Endodermal cell (in vitro differentiated cells): ENCODE results near the gene RTL1. TPM values are rescaled to one million over a fixed set of nuclear protein-coding genes. Genes with fewer than 3 reads are reported as not detected.

Source experiments
- DNase-seq: peaks from one replicate; pipeline ENCODE4 v3.0.0-alpha.2; 2017
- H3K27ac ChIP-seq: 2 replicates; pipeline ENCODE4 v1.5.1; 2013; ENCODE audit warnings: mild to moderate bottlenecking, low read depth, low read length, moderate library complexity
- H3K27me3 ChIP-seq: 2 replicates; pipeline ENCODE4 v1.6.1; 2013; ENCODE audit warnings: mild to moderate bottlenecking, low read length, moderate library complexity; ENCODE audit not compliant: insufficient read depth, control insufficient read depth, poor library complexity, severe bottlenecking
- H3K36me3 ChIP-seq: 2 replicates; pipeline ENCODE4 v1.7.0; 2013; ENCODE audit warnings: mild to moderate bottlenecking, low read length, moderate library complexity; ENCODE audit not compliant: control insufficient read depth, insufficient read depth
- H3K4me1 ChIP-seq: one replicate; pipeline ENCODE4 v1.7.0; 2013; ENCODE audit warnings: low read length; ENCODE audit not compliant: control insufficient read depth, insufficient read depth
- H3K4me3 ChIP-seq: 2 replicates; pipeline ENCODE4 v1.5.1; 2013; ENCODE audit warnings: mild to moderate bottlenecking, low read length, moderate library complexity
- H3K9ac ChIP-seq: 2 replicates; pipeline ENCODE4 v1.6.1; 2013; ENCODE audit warnings: mild to moderate bottlenecking, low read length, moderate library complexity; ENCODE audit not compliant: poor library complexity, severe bottlenecking; ENCODE audit errors: extremely low read depth
- H3K9me3 ChIP-seq: 2 replicates; pipeline ENCODE4 v1.6.1; 2013; ENCODE audit warnings: mild to moderate bottlenecking, low read length, moderate library complexity; ENCODE audit not compliant: control insufficient read depth
- H3K27ac Mint-ChIP-seq: 2 replicates; pipeline ENCODE4 v1.8.0; 2020; ENCODE audit warnings: mixed read lengths
- H3K27me3 Mint-ChIP-seq: 2 replicates; pipeline ENCODE4 v1.8.0; 2021; ENCODE audit warnings: mild to moderate bottlenecking, mixed read lengths; ENCODE audit not compliant: insufficient read depth
- H3K36me3 Mint-ChIP-seq: 2 replicates; pipeline ENCODE4 v1.8.0; 2020; ENCODE audit warnings: low read depth, mixed read lengths
- H3K4me1 Mint-ChIP-seq: 2 replicates; pipeline ENCODE4 v1.8.0; 2020; ENCODE audit warnings: mixed read lengths
- H3K4me3 Mint-ChIP-seq: 2 replicates; pipeline ENCODE4 v1.8.0; 2020; ENCODE audit warnings: mild to moderate bottlenecking, moderate library complexity, mixed read lengths
- H3K9me3 Mint-ChIP-seq: 2 replicates; pipeline ENCODE4 v1.8.0; 2020; ENCODE audit warnings: mild to moderate bottlenecking, mixed read lengths
- CTCF ChIP-seq: fragments of 200-600 bp; sonication (generic); conservative IDR thresholded peaks from 2 replicates; pipeline ENCODE4 v1.5.0; 2021; ENCODE audit warnings: antibody characterized with exemption, mild to moderate bottlenecking
- WGBS, 2 experiments: methylation state at CpG; one replicate each; pipeline versions ENCODE4 v1.1.5 to v1.1.7; 2013; ENCODE audit warnings: missing lambda C conversion rate in 2 of 2, mixed read lengths in 1 of 2; ENCODE audit not compliant: insufficient coverage in 1 of 2, insufficient read length in 1 of 2; 5-methylcytosine and 5-hydroxymethylcytosine counted together
- total RNA-seq, 2 donors: library from RNA; stranded (reverse); fragmentation: NEBNext Ultra II Directional in 1 of 2; extraction: Animal tissue kit (Norgen Biotek cat#: 25700) in 1 of 2; gene quantifications; 2 replicates in 1 of 2; 3 replicates in 1 of 2; pipeline ENCODE4 v1.2.1, GENCODE V29; 2021

RTL1 gene
- total RNA-seq, 2 donors from 2014 or later, result 0.86 to 2.0 TPM

GRCh38 chr14:100911665-100912316 lies 8.3 kb upstream of the RTL1 start:
- no peak overlapping the region for H3K27ac Mint-ChIP-seq
- H3K4me3 ChIP-seq, result no peak overlapping the region
- peaks cover 11% of the 10 kb centered on the region for H3K9me3 Mint-ChIP-seq
- no peaks in the 10 kb centered on the region for H3K4me1 ChIP-seq
- DNase-seq, result no peak
- no peak overlapping the region for H3K4me3 Mint-ChIP-seq
- 88 to 90% methylated on average over 8 of the region's 8 CpGs for WGBS, 2 experiments
- H3K9me3 ChIP-seq, result peaks cover 22% of the 10 kb centered on the region
- no peaks in the 10 kb centered on the region for H3K4me1 Mint-ChIP-seq
- no peaks in the 10 kb centered on the region for H3K36me3 ChIP-seq
- no peak overlapping the region for H3K27ac ChIP-seq
- no peak overlapping the region for H3K9ac ChIP-seq
- peaks cover 10% of the 10 kb centered on the region for H3K27me3 ChIP-seq
- H3K36me3 Mint-ChIP-seq, result no peaks in the 10 kb centered on the region
- H3K27me3 Mint-ChIP-seq, result peaks cover 3% of the 10 kb centered on the region
- TF ChIP-seq CTCF, result no peak

GRCh38 chr14:100910888-100911664 lies 7.6 kb upstream of the RTL1 start:
- Mint-ChIP-seq H3K9me3 (peaks cover 11% of the 10 kb centered on the region), H3K27me3 (peaks cover 6% of the 10 kb centered on the region), H3K4me1 (no peaks in the 10 kb centered on the region), H3K36me3 (no peaks in the 10 kb centered on the region), H3K27ac (no peak overlapping the region), H3K4me3 (no peak overlapping the region)
- no peak for DNase-seq
- no peak for TF ChIP-seq CTCF
- Histone ChIP-seq H3K27me3 (peaks cover 10% of the 10 kb centered on the region), H3K4me1 (no peaks in the 10 kb centered on the region), H3K36me3 (no peaks in the 10 kb centered on the region), H3K4me3 (no peak overlapping the region), H3K9me3 (peaks cover 22% of the 10 kb centered on the region), H3K27ac (no peak overlapping the region), H3K9ac (no peak overlapping the region)
- 93 to 98% methylated on average over 11 to 21 of the region's 21 CpGs for WGBS, 2 experiments

DNA sequence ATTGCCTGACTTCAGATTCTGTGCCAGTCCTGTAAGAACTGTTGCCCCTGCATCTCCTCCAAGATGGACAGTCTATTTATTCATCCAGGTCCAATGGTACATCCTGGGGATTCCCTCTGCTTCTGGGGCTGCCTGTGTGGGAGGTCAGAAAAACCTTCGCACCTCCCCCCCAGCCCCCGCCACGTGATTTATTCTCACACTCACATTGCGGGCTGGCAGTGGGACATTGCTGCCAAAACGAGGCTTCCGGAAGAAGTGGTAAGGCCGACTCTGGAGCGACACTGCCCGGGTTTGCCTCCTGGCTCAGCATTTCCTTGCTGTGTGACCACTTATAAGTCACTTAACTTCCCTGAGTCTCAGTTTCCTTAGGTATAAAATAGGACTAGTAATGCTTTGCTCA lies 5.9 kb upstream of the RTL1 start:
- Mint-ChIP-seq H3K9me3 (peaks cover 11% of the 10 kb centered on the region), H3K27ac (no peak overlapping the region), H3K36me3 (no peaks in the 10 kb centered on the region), H3K27me3 (peaks cover 21% of the 10 kb centered on the region), H3K4me1 (peaks cover 4% of the 10 kb centered on the region), H3K4me3 (no peak overlapping the region)
- Histone ChIP-seq H3K9ac (no peak overlapping the region), H3K9me3 (peaks cover 22% of the 10 kb centered on the region), H3K27me3 (peaks cover 7% of the 10 kb centered on the region), H3K36me3 (no peaks in the 10 kb centered on the region), H3K27ac (no peak overlapping the region), H3K4me1 (no peaks in the 10 kb centered on the region), H3K4me3 (no peak overlapping the region)
- TF ChIP-seq CTCF, result no peak
- no peak for DNase-seq
- WGBS, 2 experiments, result 89 to 96% methylated on average over 5 to 9 of the region's 9 CpGs
